Large intestine (tissue), 3 donors: ENCODE data around the gene C4orf50. TPM values are rescaled to one million over a fixed set of nuclear protein-coding genes. Genes with fewer than 3 reads are reported as not detected.

Experiments
- DNase-seq, 2 donors: peaks; one replicate each; pipeline versions ENCODE4 v3.0.0 to v3.0.0-alpha.2; 2013
- H3K27ac ChIP-seq: one replicate; pipeline ENCODE4 v1.5.1; 2013; ENCODE audit warnings: low read length
- H3K27me3 ChIP-seq: 2 replicates; pipeline ENCODE4 v1.6.1; 2013; ENCODE audit warnings: low read length; ENCODE audit not compliant: control insufficient read depth, insufficient read depth
- H3K36me3 ChIP-seq: 2 replicates; pipeline ENCODE4 v1.6.1; 2013; ENCODE audit warnings: low read length; ENCODE audit not compliant: control insufficient read depth, insufficient read depth
- H3K4me1 ChIP-seq: one replicate; pipeline ENCODE4 v1.6.1; 2013; ENCODE audit warnings: low read length; ENCODE audit not compliant: control insufficient read depth, insufficient read depth
- H3K4me3 ChIP-seq: one replicate; pipeline ENCODE4 v1.5.1; 2013; ENCODE audit warnings: low read length
- H3K9me3 ChIP-seq: one replicate; pipeline ENCODE4 v1.6.1; 2013; ENCODE audit warnings: mild to moderate bottlenecking, low read depth, low read length, moderate library complexity; ENCODE audit not compliant: control insufficient read depth
- WGBS: methylation state at CpG from one replicate; pipeline ENCODE4 v1.1.5; 2013; ENCODE audit warnings: low lambda C conversion rate; ENCODE audit not compliant: insufficient coverage; 5-methylcytosine and 5-hydroxymethylcytosine counted together
- polyA plus RNA-seq: library from polyadenylated mRNA; unstranded; fragments of 120-200 nt; gene quantifications from one replicate; pipeline ENCODE4 v1.2.1, GENCODE V29; 2013

The C4orf50 gene
- polyA plus RNA-seq, 1 donor: 0.58 TPM

DNA sequence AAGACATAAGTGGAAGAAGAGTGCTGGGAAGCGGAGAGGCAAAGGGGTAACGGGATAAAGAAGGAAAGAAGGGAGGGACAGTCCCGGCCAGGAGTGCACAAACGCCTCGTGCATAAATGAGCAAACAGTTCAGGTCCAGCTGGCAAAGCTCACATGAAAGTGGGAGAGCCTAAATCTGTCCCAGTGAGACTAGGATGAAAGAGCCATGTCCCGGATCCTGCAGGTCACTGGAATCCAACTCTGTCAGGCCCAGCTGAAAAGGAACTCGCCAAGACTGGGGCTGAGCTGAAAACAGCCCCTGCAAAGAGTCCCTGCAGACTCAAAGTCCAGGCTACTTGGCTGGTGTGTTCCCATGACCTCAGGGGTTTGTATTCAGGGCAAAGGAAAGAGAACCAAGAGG, 87.4 kb downstream of the C4orf50 start:
- WGBS: 82% methylated on average over 2 of the region's 7 CpGs
- no peak for DNase-seq
- Histone ChIP-seq H3K9me3 (no peaks in the 10 kb centered on the region), H3K27ac (no peak overlapping the region), H3K4me1 (no peaks in the 10 kb centered on the region), H3K36me3 (no peaks in the 10 kb centered on the region), H3K27me3 (peaks cover 9% of the 10 kb centered on the region), H3K4me3 (no peak overlapping the region)

DNA sequence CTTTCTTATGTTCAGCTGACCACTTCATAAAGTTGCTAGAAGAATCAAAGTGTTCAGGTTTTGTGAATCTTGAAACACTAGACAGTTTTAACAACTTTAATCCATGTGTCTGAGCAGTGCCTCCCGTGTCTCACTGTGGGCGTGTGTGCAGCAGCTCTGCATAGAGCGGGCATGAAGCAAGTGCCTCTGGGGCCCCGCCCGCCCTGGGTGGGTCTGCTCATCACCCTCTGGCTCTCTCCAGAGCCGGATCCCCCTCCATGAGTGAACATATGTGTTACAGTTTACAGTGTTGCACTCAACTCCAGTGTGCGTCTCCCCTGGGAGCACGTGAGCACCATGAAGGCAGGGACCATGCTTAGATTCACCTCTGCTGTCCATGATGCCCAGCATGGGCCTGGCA, 87.8 kb downstream of the C4orf50 start:
- no CpG with 5 or more reads among the region's 8 CpGs for WGBS
- no peak overlapping the region for H3K27ac ChIP-seq
- H3K4me3 ChIP-seq: no peak overlapping the region
- peaks cover 9% of the 10 kb centered on the region for H3K27me3 ChIP-seq
- DNase-seq: no peak
- H3K36me3 ChIP-seq: no peaks in the 10 kb centered on the region
- no peaks in the 10 kb centered on the region for H3K4me1 ChIP-seq
- no peaks in the 10 kb centered on the region for H3K9me3 ChIP-seq

DNA sequence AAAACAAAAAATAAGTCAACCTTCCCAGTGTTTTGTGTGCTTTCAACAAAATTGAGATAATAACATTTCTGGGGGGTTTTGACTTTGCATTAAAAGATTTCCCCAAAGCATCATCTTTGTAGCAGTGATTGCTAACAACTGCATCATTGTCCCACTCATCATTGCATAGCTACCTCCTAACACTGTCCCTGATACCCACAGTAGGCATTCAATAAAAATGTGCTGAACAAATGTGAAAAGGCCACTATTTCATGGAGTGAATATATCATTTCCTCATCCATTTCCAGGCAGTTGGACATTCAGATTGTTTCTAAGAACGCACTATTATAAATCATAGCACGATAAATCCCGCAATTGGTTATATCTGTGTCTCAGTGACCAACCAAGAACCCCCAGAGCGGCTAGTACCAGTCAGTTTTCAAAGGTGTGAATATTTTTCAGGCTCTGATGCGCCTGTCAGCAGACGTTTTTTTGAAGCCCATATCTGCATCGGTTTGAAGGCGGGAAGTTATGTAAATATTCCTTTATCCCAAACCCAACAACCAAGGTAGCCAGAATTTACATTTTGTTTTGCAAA, 89.3 kb downstream of the C4orf50 start:
- H3K4me1 ChIP-seq: no peaks in the 10 kb centered on the region
- DNase-seq: no peak
- H3K27ac ChIP-seq: no peak overlapping the region
- H3K4me3 ChIP-seq: no peak overlapping the region
- H3K27me3 ChIP-seq: peaks cover 9% of the 10 kb centered on the region
- WGBS: no CpG with 5 or more reads among the region's 8 CpGs
- no peaks in the 10 kb centered on the region for H3K9me3 ChIP-seq
- no peaks in the 10 kb centered on the region for H3K36me3 ChIP-seq

DNA sequence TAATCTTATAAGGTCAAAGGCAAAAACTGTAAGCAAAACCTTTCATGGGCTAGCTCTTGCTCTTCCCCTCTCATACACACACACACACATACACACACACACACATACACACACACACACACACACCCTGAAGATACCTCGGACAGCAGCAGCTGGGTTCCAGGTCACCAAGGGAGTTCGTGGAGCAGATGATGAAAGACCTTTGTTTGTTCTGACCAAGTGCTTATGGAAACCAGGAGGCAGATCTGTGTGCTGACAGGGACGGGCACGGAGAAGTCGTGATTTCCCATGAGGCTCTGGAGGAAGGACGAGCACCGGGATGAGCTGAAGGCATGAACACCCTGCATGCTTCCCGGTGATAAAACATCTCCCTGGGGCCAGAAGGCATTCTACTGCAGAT, 90.0 kb downstream of the C4orf50 start:
- H3K27me3 ChIP-seq: peaks cover 9% of the 10 kb centered on the region

DNA sequence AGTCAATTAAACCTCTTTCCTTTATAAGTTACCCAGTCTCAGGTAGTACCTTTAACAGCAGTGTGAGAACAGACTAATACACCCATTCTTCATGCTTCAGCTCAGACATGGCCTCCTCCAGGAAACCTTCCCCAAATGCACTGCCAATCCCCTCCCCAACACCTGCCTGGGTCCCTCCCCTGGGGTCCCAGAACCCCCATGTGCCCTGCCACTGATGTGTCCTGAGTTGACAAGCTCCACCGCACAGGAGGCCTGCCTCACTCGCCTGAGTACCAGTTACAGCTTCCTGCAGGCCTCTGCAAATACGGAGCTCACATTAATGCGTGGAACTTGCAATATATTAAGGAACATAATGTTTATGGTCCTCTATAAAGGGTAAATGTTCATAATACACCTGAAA, 90.5 kb downstream of the C4orf50 start:
- Histone ChIP-seq H3K9me3 (no peaks in the 10 kb centered on the region), H3K4me1 (no peaks in the 10 kb centered on the region)
- WGBS: 100% methylated on average over 1 of the region's 4 CpGs

More for the DNA sequence above, 90.0 kb downstream of the C4orf50 start:
- Histone ChIP-seq H3K27ac (no peak overlapping the region), H3K4me3 (no peak overlapping the region), H3K9me3 (no peaks in the 10 kb centered on the region), H3K36me3 (no peaks in the 10 kb centered on the region), H3K4me1 (no peaks in the 10 kb centered on the region)
- WGBS: no CpG with 5 or more reads among the region's 8 CpGs
- no peak for DNase-seq

DNA sequence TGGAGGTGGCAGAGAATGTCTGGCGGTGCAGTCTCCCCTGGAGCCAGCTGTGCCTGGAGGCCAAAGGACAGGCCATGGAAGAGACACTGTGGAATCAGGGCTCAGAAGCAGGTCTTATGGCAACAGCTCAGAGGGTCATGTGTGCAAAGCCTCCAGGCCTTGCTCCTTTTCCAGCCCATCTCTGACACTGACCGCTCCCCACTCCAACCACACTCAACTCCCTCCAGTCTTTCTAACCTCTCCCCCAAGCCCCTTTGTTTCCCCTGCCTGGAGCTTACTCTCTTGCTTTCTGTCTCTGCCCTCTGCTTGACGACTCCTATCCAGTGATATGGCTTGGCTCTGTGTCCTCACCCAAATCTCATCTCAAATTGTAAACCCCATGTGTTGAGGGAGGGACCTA, 91.1 kb downstream of the C4orf50 start:
- H3K9me3 ChIP-seq: no peaks in the 10 kb centered on the region
- no peaks in the 10 kb centered on the region for H3K4me1 ChIP-seq
- peaks cover 9% of the 10 kb centered on the region for H3K27me3 ChIP-seq
- no peak overlapping the region for H3K4me3 ChIP-seq
- WGBS: 100% methylated on average over 1 of the region's 3 CpGs
- no peak overlapping the region for H3K27ac ChIP-seq
- no peaks in the 10 kb centered on the region for H3K36me3 ChIP-seq
- DNase-seq: no peak

More for the DNA sequence above, 90.5 kb downstream of the C4orf50 start:
- Histone ChIP-seq H3K27me3 (peaks cover 9% of the 10 kb centered on the region), H3K36me3 (no peaks in the 10 kb centered on the region), H3K27ac (no peak overlapping the region), H3K4me3 (no peak overlapping the region)
- DNase-seq: no peak

DNA sequence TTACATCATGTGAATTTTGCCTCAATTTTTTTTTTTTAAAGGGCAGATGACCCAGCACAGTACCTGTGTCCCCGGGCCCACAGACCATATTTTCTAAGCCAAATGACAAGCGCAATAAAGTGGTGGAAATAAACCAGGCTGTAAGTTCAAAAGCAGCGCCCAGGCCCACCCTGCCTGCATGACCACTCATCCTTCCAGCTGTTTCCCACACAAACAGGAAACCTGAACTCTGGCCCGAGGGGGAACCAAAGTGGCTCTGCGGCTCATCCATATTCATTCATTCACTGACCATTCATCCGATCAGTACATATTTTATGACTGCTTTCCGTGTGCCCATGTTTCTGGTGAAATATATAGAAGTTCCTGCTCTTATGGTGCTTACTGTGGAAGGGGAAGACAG, 91.6 kb downstream of the C4orf50 start:
- Histone ChIP-seq H3K27me3 (peaks cover 9% of the 10 kb centered on the region), H3K9me3 (no peaks in the 10 kb centered on the region), H3K4me3 (no peak overlapping the region), H3K36me3 (no peaks in the 10 kb centered on the region), H3K4me1 (no peaks in the 10 kb centered on the region), H3K27ac (no peak overlapping the region)
- DNase-seq: no peak
- no CpG with 5 or more reads among the region's 7 CpGs for WGBS

DNA sequence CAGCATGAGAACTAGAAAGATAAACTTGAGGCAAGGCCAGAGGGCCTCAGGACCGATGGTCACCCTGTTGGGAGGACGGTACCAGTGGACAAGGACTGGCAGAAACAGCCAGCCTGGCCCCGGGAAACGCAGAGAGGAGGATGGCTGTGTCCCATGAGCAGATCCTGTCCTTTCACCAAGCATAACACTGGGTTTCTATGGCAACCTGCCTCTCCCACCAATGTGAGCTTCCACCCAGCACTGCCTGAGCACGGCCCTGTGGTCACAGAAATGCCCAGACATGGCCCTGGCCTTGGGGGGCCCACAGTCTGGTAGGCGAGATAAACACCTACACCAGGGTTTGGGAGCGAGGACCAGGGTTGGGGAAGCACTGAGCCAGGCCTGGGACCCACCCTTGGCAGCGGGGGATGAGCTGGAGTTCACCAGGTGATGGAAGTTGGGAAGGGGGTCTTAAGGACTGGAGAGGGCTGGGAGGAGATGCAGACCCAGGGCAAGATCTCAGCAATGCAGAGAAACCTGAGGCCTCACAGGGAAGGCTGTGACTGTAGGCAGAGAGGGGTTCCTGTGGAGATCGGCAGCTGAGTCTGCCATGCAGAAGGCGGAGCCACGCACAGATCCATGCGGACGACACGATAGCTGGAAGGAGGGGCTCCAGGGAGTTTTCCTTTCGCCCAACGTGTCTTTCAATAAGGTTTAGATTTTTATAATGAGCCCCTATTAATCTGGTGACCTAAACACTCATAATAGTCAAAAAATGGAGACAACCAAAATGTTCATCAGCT, 92.6 kb downstream of the C4orf50 start:
- H3K9me3 ChIP-seq: no peaks in the 10 kb centered on the region
- H3K4me3 ChIP-seq: no peak overlapping the region
- no CpG with 5 or more reads among the region's 16 CpGs for WGBS
- H3K36me3 ChIP-seq: no peaks in the 10 kb centered on the region
- peaks cover 4% of the 10 kb centered on the region for H3K27me3 ChIP-seq
- H3K4me1 ChIP-seq: no peaks in the 10 kb centered on the region
- H3K27ac ChIP-seq: no peak overlapping the region
- no peak for DNase-seq

DNA sequence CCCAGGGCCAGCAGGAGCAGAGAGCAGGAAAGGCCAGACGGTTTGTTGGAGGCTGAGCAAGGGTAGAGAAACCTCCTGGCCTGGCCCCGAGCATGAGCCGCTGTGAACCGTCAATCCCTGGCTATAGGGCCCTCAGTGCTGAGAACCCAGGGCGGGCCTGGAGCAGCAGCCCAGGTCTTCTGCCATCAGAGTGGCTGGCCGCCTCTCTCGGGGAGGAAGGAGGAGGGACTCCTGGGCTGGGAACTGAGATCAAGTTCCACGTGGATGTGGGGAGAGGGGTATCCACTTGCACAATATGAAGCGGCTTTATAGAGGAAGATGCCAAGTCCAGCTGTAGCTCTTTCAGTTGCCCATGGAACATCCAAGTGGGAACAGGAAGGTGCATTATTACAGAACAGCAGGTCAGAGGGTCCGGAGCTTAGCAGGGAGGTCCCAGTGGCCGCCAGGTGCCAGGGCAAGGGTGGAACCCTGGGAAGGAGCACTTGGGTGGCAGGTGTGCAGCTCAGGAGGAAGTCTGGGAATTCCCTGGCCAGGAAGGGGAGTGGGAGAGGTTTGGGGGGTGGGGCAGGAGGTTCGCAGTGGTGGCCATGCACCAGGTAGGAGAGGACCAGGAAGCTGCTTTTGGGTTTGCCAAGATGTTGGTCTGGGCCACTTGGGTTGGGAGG, 93.6 kb downstream of the C4orf50 start:
- no peak for DNase-seq
- H3K27ac ChIP-seq: no peak overlapping the region
- peaks cover 2% of the 10 kb centered on the region for H3K27me3 ChIP-seq
- no peaks in the 10 kb centered on the region for H3K9me3 ChIP-seq
- 80% methylated on average over 1 of the region's 12 CpGs for WGBS
- H3K36me3 ChIP-seq: no peaks in the 10 kb centered on the region
- no peaks in the 10 kb centered on the region for H3K4me1 ChIP-seq
- no peak overlapping the region for H3K4me3 ChIP-seq

DNA sequence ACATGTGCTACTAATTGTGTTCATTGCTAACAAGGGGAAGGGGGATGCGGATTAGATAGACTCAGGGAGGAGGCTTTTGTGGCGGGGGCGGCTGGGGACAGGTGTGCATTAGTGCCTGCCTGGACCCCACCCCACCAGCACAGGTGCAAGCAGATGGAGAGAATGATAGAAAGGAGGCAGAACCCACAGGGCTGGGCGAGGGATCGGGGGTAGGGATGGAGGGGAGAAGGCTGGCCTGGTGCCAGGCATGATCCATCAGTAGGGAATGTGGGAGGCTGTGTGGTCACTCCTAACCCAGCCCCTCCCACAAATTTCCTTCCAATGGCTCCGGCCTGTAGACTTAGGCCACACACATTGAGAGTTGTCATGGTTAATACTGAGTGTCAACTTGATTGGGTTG, 94.9 kb downstream of the C4orf50 start:
- DNase-seq: no peak
- WGBS: no CpG with 5 or more reads among the region's 6 CpGs
- no peaks in the 10 kb centered on the region for H3K36me3 ChIP-seq
- no peak overlapping the region for H3K4me3 ChIP-seq
- H3K27me3 ChIP-seq: no peaks in the 10 kb centered on the region
- no peaks in the 10 kb centered on the region for H3K9me3 ChIP-seq
- H3K4me1 ChIP-seq: no peaks in the 10 kb centered on the region
- H3K27ac ChIP-seq: no peak overlapping the region
